Breast epithelium (tissue), 3 donors: ENCODE measurements around the gene KIF9.

Source experiments
- CTCF ChIP-seq, 3 donors: fragments of 450-650 bp; IDR thresholded peaks; one replicate each; pipeline ENCODE4 v1.5.1; 2016 to 2017; ENCODE audit warnings: antibody characterized with exemption in 3 of 3, mild to moderate bottlenecking in 3 of 3, moderate library complexity in 3 of 3
- POLR2A ChIP-seq: fragments of 450-650 bp; IDR thresholded peaks from one replicate; pipeline ENCODE4 v1.6.1; 2016; ENCODE audit warnings: antibody characterized with exemption, mild to moderate bottlenecking, moderate library complexity

GRCh38 chr3:47293822-47294221, 11.2 kb upstream of the KIF9 start:
- TF ChIP-seq CTCF (IDR thresholded peaks at IDR 0.05) (no peak), POLR2A (no peak)
